Stimulated activated CD4-positive, alpha-beta T cell treated with anti-CD3 and anti-CD28 coated beads, TNF-alpha, amount 100 ng/mL, for 48 hours (primary cell): ENCODE results near the gene ABCA4.
"Not testable (repeated sequence)": the region's sequence is repeated elsewhere in the genome, so short reads cannot be mapped to it uniquely, and the experiment has no call there.

ENCODE experiments used
- DNase-seq, 3 donors: peaks; one replicate each; pipeline ENCODE4 v3.0.0-alpha.2; 2020; ENCODE audit warnings: low read depth in 3 of 3

Gene ABCA4

DNA sequence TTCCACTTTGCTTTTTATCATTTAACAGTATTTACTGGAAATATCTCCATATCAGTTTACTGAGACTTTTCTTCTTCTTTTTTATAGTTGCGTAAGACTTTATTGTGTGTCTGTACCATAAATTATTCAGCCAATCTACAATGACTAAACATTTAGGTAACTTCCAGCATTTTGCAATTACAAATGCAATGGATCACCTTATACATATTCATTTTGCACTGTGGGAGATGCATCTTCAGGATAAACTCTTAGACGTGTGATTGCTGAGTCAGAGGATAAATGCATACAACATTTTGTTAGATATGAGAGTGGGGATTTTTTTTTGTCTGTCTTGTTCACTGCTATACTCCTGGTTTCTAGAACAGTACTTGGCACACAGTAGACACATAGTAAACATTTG, 116.0 kb downstream of the ABCA4 start:
- DNase-seq: no peak

DNA sequence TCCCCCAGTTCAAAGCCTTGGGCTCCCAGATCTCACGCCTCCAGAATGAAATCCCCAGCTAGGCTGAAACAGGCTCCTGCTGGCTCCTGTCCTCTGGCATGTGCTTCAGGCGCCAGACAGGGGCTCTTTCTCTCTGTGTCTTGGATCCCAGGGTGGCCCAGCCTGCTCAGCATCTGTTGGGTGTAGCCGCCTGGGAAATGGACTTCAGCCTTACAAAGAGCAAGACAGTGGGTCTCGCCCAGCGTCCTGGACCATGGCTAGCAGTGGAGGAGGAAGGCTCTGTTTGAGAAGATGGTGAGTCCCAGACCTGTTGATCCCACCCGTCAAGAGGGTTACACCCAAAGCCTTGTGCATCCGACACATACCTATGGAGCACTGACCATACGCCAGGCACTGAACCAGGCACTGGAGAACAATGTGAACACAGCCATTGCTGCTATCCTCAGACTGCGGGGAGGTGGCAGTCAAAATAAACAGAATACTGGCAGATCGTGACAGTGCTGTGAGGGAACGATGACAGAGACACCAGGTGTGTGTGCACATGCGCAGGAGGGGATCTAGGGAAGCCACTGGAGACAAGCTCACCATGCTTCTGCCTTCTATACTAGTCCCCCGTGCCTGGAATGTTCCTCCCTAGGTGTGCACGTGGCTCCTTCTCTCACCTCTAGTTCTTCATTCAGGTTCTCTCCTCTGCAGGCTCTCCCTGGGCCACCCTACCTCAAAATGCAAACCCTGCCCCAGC, 118.7 kb downstream of the ABCA4 start:
- no peak for DNase-seq

DNA sequence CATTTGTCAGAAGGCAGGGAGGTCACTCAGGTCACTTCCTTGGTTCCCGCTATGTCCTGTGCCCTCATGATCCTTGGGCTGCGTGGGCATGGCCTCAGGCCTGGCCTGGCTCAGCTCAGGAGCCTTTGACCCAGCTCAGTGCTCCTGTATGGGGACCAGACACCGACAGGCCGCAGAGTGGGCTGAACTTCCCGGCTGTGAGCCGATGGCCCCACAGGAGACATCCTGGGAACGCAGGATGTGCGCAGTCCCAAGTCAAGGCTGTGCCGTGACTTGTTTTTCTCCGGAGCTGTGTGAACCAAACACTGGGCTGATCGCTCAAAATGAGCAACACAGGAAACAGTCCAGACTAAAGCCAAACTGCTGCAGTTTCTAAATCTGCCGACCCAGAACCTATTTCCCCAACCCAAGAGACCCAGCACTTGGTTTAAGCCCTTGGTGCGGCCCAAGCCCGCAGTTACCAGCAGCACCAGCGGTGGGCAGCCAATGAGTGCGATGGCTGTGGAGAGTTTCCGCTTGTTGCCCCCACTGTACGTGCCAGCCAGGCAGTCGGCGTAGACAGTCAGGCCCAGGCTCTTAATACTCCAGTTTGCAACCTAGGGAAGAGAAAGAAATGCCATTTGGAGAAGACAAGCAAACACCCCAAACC, 119.4 kb downstream of the ABCA4 start:
- DNase-seq: no peak

DNA sequence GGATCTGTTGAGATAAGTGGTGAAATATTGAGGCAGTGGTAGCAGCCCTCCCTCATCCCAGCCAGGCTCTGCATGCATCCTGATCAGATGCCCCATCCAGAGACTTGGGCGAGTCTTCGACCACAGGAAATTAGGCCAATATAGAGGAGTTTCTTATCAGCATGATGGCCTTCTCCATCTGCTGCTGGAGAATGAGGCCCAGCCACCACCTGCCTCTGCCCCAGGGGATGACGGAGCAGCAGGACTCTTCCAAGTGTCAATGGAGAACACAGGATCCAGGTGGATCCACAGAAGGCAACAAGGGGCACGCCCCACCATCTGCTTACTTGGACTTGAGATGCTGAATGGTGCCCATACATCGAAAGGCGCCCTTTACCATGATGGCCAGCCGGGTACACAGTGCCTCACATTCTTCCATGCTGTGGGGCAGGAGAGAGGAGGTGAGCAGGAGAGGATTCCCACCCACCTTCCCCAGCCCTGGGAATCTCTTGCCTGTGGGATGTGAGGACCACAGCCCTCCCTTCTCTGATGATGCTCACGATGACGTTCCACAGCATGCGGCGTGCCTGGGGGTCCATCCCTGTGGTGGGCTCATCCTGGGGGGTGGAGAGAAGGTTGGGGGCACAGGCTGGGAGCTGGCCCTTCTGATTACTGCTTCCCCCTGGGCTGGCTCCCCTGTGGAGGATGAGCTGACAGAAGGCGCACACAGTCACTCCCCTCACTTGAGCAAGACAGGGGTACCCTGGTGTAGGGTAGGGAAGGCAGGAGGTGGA, 120.3 kb downstream of the ABCA4 start:
- no peak for DNase-seq

DNA sequence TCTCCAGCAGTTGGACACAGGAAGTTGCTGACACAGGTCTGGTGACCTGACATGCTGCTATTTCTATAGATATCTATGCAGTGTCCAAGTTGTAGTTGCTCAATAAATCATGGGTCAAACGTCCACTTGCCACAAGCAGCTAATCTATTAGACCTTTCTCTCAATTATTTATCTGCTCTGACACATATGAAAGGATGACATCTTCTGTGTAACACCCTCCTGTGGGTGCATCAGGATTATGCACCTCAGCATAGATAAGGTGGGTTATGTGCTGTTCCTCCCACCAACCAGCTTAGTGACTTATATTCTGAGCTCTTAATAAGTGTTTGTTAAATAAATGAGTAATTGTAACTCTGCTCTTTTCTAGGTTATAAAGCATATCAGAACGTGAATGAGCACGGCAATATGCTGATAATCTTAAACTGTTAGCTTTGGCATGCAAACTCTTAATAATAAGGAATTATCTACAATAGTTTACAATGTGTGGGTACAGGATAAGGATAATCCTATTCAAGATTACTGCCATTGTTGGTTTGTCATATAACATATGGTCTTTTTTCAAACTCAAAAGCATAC, 121.0 kb downstream of the ABCA4 start:
- DNase-seq: no peak

DNA sequence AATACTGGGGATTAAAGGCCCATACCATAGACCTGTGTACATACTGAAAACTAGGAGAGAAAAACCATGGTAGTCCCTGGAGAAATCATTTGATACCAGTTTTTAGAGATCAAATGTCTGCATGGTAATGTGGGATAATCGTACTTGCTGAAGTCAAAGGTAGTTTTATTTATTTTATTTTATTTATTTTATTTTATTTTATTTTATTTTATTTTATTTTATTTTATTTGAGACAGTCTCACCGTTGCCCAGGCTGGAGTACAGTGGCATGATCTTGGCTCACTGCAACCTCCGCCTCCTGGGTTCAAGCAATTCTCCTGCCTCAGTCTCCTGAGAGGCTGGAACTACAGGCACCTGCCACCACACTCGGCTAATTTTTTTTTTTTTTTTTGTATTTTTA, 122.4 kb downstream of the ABCA4 start:
- not testable (repeated sequence) for DNase-seq

DNA sequence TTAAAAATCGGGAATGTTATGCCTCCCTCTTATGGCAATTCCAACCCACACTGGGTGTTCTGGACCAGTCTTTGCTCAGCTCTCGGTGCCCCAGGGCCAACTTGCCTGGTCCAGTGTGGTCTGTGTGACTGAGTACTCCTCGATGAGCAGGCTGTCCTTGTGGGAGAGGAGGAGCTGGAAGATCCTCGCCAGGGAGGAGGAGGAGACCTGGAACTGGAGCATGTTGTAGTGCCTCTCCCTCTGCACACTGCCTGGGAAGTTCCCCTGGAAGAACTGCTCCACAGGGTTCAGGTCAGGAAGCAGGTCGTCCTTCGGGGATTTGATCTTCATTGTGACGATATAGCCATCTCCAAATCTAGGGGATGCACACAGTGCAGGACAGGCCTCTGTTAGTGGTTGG, 123.2 kb downstream of the ABCA4 start:
- no peak for DNase-seq

DNA sequence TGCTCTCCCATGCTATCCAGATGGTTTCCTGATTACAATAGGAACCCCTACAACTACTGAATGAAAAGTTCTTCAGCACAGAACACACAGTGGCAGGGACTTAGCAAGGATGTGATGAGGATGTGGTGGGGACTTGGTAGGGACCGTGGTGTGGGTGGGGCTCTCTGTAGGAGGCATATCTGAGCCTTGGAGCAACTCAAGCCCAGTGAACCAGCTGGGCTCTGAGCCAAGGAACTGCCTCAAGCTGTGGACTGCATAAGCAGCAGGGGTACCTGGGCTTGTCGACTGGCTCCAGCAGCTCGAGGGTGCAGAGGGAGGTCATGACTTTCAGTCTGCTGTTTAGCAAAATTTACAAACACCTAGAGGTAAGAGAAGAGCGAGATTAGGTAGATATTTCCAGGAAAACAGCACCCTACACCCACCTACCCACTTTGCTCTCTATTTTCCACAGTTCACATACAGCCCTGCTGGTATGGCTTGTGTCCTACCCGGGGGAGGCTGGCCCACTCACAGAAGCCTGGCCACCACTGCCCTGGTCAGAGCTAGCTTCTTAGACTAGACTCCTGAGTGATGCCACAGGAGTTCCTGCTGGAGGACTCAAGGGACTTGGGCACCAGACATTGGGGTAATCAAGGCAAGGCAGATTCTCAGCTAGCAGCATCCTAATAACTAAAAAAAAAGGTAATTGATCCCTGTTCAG, 125.0 kb downstream of the ABCA4 start:
- DNase-seq: no peak

DNA sequence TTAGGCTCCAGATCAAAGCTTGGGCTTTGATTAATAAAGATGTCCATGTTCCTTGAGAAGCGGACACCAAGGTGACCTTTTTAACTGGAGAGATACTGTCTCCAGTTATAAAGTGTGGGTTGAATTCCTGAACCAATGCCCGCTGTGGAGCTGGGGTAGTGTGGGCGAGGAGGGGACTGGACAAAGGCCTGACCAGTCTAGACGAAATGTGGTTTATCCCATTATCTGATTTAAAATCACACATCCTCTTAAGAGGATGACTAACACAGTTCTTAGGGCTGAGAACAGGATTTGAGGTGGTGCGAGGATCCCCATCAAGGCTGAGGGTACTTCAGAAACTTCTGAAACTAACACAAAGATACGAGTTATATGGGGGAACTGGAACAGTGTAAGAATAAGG, 127.2 kb downstream of the ABCA4 start:
- DNase-seq: no peak

DNA sequence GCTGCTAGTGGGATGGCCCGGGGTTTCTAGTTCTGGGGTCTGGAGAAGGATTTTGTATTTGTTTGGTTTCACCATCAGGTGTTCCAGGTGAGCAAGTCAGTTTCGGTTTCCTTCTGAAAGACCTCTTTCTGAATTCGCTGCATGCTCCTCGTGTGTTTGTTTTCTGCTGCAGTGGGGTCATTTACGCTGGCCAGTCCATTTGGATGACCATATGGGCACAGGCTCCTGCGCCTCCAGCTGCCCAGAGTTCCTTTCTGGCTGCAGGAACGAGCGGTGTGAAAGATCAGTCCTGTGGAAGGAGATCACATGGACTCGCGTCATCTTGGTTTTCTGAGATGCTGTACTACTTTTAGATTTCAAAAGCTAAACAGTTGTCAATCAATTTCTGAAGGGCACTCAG, 128.0 kb downstream of the ABCA4 start:
- DNase-seq: no peak

DNA sequence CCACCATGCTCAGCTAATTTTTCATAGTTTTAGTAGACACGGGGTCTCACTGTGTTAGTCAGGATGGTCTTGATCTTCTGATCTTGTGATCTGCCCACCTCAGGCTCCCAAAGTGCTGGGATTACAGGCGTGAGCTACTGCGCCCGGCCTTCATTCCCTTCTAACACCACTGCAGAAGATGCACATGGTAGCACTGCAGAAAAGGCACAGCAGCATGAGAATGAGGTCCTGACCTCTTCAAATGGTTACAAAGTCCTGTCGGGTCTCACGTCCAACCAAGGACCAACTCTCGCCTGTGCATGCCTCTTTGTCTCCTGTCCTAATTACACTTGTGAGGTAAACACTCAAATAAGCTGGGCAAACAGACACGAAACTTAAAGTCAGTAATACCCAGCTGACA, 128.8 kb downstream of the ABCA4 start:
- no peak for DNase-seq

DNA sequence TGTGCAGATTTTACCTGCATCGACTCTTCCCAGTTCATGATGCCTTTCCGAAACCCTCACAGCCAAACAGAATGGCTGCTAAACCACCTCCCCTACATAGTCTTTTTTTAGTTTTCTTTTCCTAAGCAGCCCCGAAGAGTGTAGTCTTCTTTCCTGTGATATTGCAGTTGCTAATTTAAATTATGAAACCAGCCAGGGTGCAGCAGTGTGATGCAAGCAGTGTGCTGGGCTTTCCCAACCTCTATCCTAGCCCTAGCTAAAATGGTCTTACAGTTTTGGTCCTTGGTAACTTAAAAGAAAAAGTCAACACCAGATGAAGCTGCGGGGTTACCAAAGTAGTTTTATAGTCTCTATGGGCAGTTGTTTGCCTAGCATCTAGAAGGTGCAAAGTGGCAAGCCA, 129.7 kb downstream of the ABCA4 start:
- DNase-seq: no peak

DNA sequence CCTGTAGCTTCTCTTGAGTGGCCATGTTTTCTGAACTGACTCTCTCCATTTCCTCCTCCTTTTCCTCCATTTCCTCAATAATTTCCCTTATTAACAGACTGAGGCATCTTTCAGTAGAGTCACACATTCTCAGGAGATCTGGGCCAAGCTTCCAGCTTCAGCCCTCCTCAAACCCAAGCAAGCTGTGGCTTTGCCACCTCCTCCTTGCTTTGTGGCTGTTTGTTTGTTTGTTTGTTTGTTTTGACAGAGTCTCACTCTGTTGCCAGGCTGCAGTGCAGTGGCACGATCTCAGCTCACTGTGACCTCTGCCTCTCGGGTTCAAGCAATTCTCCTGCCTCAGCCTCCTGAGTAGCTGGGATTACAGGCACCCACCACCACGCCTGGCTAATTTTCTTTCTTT, 130.5 kb downstream of the ABCA4 start:
- DNase-seq: not testable (repeated sequence)

DNA sequence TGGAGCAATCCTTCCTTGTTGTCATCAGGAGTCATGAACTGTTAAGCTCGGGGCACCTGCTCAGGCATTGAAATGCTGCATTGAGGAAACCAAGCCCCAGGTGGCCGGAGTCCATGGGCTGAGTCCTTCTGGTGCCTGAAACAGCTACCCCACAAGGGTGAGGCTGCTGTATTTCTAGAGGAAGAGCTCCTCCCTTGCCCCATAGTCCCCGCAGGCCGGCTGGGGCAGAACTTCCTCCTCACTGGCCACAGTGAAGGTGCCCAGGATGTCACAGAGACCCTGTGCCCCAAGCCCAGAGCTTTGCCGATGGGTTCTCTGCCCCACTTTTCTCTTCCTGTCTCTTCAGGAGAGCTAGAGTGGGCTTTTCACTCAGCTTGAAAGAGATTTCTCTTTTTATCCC, 130.9 kb downstream of the ABCA4 start:
- no peak for DNase-seq

DNA sequence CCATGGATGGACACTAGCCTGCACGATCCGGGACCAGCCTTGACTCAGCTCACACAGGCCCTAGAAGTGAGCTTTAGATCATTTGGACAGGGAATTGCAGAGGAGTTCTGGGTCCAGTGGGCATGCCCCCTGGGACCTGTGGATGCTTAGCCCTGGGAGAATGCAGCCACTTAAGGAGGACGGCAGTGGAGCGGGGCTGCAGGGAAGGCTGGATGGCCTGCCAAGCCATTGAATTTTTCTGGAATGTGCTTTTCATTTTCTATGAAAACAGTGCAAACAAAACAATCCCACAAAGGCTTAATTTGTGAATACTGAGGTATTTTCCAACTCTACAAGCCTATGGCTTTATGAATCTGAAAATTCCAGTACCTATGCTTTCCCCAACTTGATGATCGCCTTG, 131.3 kb downstream of the ABCA4 start:
- no peak for DNase-seq

DNA sequence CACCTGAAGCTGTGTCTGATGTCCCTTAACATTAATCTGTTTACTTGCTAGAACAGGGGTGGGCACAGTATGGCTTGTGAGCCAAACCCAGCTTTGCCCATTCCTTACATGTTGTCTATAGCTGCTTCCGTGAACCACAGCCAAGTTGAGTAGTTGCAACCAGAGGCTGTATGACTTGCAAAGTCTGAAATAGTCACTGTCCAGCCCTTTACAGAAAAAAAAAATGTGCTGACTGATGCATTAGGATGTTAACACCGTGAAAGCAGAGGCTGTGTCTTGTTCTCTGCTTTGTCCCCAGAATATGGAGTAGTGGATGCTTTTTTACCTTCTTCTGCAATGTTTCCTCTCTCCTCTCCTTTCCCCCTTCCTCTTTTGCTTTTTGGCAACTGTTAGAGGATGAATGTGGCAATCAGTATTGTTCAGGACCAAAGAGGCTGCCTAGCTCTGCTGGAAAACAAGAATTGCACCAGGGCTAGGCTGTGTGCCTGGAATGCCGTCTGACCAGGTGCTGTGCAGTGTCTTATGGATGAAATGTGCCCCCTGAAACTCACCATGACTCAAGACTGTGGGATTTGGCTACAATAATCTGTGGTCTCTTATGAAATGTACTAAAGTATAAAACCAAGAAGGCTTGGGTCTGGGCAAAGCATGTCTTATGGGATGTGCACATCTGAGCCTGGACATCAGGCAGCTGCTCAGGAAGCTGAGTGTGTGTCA, 132.2 kb downstream of the ABCA4 start:
- DNase-seq: no peak

DNA sequence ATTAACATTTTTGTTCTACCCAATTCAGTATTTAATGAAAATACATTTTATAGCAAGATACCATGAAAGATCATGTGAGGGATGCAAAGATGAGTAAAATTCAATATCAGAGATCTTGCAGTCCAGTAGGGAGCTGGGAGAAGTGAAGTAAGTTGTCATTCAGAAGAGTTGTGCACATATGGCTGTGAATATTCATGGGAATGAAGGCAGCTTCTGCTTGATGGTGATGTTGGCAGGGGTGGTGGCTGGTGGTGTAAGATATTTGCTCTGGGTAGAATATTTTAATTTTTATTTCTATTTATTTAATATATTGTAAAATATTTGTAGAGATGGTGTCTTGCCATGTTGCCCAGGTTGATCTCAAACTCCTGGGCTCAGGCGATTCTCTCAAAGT, 139.7 kb downstream of the ABCA4 start:
- DNase-seq: no peak

DNA sequence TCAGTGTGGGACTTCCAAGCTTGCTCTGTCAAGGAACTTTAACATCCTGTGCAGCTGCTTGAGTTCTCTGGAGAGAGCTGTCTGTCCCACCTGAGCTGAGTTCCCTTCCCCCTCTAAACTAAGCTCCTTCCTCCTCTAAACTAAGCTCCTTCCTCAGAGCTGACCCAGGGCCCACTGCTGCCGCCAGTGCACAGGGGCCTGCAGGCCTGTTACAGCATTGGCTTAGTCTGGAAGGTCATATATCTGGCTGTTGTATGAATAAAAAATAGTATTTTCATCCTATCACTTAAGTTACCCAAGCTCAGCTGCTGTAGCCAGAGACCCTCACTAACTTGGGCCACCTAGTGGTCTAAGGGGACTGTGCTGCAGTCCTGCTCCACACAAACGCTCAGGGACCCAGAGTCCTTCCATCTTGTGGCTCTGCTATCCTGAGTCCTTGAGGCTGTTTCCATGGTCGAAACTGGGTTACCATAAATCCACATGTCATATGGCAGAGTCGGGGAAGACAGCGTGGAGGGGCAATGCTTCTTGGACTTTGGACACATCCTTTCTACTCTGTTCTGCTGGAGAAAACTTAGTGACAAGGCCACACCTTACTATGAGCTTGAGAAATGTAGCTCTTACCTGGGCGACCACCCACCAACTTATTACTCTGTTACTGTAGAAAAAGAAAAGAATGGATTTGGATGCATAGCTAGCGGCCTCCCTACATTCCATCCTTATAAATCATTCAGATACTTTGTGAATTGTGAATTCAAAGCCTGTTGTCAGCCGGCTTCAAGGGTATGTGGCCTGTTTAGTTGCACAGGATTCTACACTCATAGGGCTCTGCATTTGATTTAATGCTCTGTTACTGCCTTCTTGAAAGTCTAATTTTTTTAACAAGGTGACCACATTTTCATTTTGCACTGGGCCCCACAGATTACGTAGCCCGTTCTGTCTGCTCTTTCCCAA, 140.4 kb downstream of the ABCA4 start:
- DNase-seq: no peak

DNA sequence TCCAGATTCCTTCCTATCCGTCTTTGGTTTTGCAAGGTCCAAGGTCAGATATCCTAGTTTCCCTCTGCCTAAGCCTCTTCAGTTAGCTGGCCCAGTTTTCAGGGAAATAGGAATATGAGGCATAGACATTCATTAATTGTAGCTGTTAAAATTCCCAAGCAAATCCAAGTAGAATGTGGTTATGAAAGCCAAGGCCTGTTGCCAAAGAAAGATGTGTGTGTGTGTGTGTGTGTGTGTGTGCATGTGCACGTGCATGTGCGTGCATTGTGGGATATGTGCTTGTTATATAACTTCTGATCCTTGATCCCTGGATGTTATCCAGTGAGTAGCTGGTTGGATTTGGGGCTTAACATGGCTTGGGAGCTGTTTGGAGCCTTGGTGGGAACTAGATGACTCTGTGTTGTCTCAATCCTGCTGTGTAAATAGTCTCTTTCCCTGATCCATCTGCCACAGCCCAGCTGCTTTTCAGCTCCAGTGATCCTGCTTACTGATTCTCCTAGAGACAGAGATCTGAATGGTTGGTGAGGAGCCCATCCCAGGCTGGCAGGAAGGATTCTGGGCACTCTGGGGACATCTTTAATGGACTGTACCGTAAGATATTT, 141.1 kb downstream of the ABCA4 start:
- DNase-seq: no peak
